GM13976 (cell line): ENCODE measurements around the gene GIT1.
A peak's percentile ranks its signal among the peaks of the same experiment; 100 is the strongest.

Experiments
- DNase-seq: peaks from one replicate; pipeline ENCODE4 v3.0.0; 2012; ENCODE audit warnings: low spot score
- in situ Hi-C: fragments of 300-500 bp; cut with MboI; formaldehyde crosslinking; loops from one replicate; pipeline ENCODE4 v1.12.0; 2022; ENCODE audit warnings: low sequenced_read_pairs, mixed read lengths, inconsistent platforms; ENCODE audit not compliant: unreplicated experiment
- TF ChIP-seq, protein P1 (sequence below): IDR thresholded peaks from 2 replicates; pipeline ENCODE4 v1.5.1; 2012; ENCODE audit warnings: borderline replicate concordance, mild to moderate bottlenecking; ENCODE audit not compliant: insufficient read depth; ENCODE audit errors: extremely low read depth, missing control alignments, control extremely low read depth

GIT1 gene

GRCh38 chr17:29579866-29580771 is 9.3 kb downstream of the GIT1 start:
- TF ChIP-seq, protein P1, sequence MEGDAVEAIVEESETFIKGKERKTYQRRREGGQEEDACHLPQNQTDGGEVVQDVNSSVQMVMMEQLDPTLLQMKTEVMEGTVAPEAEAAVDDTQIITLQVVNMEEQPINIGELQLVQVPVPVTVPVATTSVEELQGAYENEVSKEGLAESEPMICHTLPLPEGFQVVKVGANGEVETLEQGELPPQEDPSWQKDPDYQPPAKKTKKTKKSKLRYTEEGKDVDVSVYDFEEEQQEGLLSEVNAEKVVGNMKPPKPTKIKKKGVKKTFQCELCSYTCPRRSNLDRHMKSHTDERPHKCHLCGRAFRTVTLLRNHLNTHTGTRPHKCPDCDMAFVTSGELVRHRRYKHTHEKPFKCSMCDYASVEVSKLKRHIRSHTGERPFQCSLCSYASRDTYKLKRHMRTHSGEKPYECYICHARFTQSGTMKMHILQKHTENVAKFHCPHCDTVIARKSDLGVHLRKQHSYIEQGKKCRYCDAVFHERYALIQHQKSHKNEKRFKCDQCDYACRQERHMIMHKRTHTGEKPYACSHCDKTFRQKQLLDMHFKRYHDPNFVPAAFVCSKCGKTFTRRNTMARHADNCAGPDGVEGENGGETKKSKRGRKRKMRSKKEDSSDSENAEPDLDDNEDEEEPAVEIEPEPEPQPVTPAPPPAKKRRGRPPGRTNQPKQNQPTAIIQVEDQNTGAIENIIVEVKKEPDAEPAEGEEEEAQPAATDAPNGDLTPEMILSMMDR, result peak; percentile 98
- in situ Hi-C loops, result no loop called here

DNA sequence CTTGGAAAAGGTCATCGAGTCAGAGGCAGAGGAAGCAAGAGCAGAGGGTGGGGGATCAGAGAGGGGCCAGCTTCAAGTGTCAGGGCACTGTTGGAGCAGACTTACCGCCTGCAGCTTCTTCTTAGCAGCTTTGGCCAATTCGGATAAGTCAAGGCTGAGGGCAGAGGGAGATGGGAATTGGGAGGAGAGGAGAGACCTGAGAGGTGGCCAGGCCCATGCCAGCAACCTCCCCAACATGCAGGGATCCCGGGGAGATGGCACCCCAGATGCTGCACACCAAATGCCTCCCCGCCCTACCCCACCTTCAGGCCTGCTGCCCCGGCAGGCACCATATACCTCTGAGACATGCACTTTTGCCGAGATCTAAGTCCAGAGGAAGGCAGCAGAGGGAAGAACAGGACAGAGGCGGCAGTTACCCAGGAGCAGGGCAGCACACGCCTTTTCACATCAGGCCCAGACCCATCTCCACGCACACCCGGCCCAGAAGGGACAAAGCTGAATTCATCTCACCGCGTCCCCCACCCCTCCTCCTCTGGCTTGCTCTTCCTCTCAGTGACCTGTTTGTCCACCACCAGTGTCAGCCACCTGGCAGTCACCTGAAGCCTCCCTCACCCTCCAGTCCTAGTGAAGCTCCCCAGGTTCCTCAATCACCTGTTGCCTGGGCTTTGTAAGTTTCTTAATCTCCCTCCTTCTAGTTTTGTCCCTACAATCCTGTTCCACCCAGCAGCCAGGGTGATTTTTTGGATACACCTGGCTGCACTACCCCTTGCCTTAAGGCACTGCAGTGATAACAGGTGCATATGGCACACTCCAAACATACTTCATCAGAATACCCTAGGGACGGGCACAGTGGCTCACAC is 10.6 kb downstream of the GIT1 start:
- TF ChIP-seq, protein P1, result no peak
- DNase-seq, result no peak
- in situ Hi-C loops, result no loop called here

More at GRCh38 chr17:29579866-29580771, 9.3 kb downstream of the GIT1 start:
- peak; percentile 93 for DNase-seq

DNA sequence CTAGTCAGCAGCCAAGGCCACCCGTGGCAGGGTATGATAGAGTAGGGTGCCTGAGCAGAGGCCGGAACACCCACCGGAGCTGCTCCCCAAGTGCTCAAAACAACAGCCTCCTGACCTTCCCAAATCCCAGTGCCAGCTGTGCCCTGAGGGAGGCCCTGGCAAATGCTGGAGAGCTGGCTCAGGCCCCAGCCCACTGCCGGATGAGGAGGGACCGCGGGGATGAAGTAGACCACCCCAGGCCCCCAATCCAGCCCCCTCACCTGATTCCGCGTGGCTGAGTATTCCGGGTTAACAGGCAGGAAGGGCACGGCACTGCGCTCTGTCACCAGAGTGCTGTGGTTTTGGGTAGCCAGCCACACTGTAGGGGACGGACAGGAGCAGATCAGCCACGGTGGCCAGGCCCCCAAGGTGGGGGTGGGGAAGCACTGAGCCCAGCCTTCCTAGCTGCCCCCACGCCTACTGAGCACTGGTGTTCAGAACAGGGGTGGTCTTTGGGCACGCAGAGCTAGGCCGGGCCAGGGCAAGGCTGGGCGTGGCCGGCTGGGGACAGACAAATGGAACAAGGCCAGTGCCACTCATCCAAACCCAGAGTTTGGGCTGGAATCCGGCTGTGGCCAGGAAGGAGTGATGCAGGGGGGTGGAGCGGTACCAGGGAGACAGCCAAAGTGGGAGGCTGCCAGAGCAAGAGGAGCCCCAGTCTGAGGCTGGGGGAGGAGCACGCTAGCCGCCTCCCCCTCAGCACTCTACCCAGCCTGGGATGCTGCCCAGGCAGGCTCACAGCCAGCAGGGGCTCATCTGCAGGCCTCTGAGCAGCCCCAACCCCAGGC is 11.8 kb downstream of the GIT1 start:
- in situ Hi-C loops, result no loop called here
- TF ChIP-seq, protein P1, result no peak

DNA sequence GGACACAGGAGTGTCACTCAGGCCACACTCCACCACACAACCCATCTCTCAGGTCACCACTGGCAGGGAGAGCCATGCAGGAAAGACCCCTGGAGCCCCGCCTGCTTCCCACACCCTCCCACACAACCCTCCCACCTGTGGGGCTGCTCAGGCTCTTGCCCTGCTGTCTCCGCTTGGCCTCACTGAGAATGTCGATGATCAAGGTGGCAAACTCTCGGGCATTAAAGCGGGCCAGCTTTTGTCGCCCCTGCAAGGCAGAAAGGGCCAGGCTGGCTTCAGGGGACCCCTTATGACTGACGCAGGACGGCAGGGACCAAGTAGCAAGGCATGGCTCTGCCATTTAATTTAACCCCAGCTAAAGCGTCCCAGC is 12.5 kb downstream of the GIT1 start:
- DNase-seq, result no peak
- in situ Hi-C loops, result no loop called here
- TF ChIP-seq, protein P1, result no peak

More for the DNA sequence above, 11.8 kb downstream of the GIT1 start:
- no peak for DNase-seq

DNA sequence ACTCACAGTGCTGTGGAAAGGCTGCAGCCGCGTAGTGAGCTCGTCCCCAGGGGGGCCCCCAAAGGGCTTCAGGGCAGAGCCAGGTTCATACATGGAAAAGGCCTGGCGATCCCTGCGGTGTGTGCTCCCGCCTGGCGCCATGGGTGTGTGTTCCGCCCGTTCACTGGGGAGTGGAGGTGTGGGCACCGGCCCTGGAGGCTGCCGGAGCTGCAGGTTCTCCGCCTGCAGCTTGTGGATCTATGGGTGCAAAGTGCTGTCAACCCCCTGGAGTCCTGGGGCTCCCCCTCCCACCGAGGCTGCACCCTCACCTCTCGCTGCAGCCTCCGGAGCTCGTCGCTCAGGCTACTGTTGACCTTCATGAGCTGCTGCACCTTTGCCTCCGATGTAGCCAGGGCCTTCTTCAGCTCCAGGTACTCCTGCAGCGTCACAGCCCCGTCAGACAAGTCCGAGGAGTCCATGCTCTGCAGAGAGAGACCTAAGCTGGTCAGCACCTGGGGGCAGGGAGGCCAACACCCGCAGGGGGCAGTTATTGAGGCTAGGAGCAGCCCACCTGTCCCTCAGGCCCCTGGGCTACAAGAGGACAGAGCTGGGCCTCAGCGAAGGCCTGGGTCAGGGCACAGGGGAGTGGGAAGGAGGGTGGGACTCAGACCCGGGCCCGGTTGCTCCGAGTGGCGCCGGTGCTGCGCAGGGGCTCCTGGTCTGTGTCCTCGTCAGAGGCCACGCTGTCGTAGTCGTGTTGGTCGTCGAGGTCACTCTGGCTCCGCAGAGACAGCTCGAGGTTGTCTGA is 13.0 kb downstream of the GIT1 start:
- DNase-seq, result no peak
- TF ChIP-seq, protein P1, result no peak
- in situ Hi-C loops, result no loop called here
